Measurements from ENCODE around the gene JAGN1.
A peak's percentile ranks its signal among the peaks of the same experiment; 100 is the strongest.
"Not testable (repeated sequence)": the region's sequence is repeated elsewhere in the genome, so short reads cannot be mapped to it uniquely, and the experiment has no call there.

Gene JAGN1

DNA sequence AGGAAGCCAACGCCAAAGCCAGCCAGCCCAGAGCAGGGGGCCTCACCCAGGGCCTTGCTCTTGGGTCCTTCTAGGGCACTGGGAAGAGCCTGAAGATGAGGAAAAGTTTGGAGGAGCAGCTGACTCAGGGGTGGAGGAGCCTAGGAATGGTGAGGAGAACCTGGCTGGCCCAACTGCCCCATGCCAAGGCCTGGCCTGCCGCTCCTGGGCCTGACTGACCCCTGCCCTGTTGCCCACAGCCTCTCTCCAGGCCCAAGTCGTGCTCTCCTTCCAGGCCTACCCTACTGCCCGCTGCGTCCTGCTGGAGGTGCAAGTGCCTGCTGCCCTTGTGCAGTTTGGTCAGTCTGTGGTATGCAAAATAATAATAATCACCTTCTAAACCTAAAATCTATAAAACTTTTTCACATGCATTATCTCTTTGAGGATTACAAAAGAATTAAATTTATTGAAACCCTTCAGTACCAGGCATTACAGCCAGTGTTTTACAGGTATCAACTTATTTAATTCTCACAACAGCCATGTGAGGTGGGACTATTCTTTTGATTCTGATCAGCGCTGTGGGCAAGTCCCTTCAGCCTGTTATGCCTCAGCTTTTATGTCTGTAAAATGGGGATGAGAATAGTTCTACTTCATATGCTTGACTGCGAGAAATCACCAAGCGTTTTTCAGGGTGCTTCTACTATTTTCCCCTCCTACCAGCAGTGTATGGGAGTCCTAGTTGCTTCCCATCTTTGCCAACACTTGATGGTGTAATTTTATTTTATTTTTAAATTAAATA is 28.0 kb downstream of the JAGN1 start:
- no peak for DNase-seq (ENCODE audit: low spot score)

DNA sequence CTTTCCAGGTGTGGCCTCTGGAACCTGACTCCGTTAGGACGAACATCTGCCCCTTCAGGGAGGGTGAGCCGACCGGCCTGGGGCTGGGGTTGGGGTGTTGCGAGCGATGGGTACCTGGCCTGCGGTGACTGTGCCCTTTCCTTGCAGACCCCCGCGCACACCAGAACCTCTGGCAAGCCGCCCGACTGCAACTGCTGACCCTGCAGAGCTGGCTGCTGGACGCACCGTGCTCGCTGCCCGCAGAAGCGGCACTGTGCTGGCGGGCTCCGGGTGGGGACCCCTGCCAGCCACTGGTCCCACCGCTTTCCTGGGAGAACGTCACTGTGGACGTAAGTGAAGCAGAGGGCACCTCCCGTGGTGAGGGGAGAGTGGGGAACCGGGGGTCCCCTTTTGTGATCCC is 37.7 kb downstream of the JAGN1 start:
- DNase-seq (ENCODE audit: low spot score), result no peak

DNA sequence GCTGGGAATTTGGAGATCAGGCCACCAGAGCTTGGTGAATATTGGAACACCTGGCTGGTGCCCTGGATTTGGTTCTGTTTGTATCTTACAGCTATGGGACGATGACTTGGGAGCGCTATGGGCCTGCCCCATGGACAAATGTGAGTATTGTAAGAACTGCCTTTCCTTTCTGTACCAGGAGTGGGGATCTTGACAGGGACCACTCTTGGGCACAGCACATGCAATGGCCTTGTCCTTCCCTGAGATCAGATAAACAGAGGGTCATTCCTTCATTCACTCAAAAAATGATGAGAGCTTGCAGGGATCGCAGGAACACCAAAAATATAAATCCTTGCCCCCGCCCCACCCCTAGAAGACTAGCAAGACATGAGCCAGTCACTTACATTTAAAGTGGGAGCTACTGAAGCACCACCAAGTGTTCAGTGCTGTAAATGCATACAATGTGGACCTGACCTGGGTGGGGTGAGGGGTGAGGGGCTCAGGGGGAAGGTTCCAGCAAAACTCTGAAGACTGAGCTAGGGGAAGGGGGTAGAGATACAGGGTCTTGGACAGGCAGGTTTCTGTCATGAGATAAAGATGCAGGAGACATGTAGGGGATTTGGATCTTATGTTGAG is 40.5 kb downstream of the JAGN1 start:
- DNase-seq (ENCODE audit: low spot score), result peak; percentile 91

GRCh38 chr3:9932535-9932842 is 42.1 kb downstream of the JAGN1 start:
- no peak for DNase-seq (ENCODE audit: low spot score)

- peak; percentile 94 for DNase-seq (ENCODE audit: low spot score)
Measured at GRCh38 chr3:9932843-9933560, 42.6 kb downstream of the JAGN1 start.

DNA sequence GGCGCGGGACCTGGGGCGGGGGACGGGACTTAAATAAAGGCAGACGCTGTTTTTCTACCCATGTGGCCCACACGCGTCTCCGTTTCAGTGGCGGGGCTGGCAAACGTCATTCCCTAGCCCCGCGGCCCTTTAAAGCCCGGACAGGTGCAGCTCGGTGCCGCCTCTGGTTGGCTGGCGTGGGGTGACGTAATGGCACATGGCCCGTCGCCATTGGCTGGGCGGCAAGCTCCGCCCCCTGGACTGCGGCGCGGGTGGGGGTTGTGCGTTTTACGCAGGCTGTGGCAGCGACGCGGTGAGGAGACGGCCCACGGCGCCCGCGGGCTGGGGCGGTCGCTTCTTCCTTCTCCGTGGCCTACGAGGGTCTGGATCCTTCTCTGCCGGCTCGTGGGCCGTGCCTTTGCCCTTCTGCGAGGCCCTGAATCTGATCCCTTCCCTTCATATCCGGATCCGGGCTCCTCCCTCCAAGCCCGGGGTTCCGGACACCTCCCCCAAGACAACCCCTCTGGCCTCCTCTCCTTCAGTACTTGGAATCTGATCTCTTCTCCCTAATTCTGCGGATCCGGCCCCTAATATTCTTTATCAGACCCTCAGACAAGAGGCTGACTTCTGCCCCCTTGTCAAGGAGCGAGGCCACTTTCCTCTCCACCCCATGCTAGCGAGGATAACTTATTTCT is 43.3 kb downstream of the JAGN1 start, which contains the start of gene CRELD1:
Gene CRELD1, plus strand, starts transcription at position 274 of the 674 bp plus-strand sequence. CDS start 605 bp downstream, outside the sequence.
- DNase-seq (ENCODE audit: low spot score), result peak; percentile 99

- no peak for DNase-seq (ENCODE audit: low spot score)
Measured at GRCh38 chr3:9934235-9934621, 43.8 kb downstream of the JAGN1 start.

DNA sequence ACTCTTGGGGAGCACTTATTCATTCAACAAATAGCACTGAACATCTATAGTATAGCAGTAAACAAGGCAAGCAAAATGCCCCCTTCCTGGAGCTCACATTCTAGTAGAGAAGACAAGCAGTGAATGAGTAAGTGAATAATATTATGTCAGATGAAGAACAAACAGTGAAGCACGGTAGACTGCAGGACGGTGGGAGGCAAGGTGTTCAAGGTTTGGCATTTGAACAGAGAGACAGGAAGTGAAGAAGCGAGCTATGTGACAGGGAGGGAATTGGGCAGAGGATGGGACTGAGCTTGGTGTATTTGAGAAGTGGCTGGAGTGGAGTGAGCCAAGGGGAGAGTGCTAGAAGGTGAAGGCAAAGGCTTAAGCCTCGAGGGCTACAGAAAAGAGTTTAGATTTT is 44.6 kb downstream of the JAGN1 start:
- no peak for DNase-seq (ENCODE audit: low spot score)

DNA sequence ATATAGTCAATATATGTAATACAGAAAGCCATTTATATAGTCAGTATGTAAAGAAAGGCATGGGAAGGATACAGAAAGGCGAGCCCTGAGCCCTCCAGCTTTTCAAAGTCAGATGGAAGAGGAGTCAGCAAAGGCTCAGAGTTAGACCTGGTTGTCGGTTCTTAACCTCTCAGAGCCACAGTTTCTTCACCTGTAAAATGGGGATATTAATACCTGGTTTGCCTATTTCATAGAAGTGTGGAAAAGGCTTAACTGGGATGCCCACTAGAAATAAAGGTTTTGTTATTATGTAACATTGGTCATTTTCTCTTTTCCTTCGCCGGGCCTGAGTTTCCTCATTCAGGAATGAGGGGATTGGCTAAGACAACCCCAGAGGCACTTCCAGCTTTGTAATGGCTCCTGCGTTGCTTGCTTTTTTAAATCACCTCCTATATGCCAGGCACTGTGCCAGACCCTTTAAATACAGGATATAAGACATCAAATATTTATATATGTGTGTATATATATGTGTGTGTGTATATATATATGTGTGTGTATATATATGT is 45.6 kb downstream of the JAGN1 start:
- no peak for DNase-seq (ENCODE audit: low spot score)

DNA sequence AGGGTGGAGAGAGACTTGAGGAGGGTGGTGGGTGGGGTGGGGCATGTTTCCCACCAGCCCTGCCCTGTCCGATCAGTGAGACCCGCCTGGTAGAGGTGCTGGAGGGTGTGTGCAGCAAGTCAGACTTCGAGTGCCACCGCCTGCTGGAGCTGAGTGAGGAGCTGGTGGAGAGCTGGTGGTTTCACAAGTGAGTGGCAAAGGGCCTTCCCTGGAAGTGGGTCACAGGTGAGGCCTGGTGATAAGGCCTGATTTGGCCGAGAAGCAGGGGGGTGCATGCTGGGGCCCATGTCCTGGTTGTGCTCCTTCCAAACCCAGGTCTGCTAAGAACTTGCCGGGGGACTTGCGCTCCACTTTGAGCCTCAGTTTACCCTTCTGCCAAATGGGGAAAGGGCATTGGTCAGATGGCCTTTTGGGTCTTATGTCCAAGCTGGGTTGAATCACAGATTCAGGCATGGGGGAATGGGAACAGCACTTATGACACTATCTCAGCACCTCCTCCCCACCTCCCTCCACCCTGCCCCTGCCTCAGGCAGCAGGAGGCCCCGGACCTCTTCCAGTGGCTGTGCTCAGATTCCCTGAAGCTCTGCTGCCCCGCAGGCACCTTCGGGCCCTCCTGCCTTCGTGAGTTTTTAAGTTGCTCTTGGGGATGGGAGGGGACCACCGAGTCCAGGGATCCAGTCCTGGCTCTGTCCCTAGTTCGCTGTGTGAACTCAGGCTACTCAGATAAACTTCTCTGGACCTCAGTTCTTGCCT is 47.3 kb downstream of the JAGN1 start:
- no peak for DNase-seq (ENCODE audit: low spot score)

- no peak for DNase-seq (ENCODE audit: low spot score)
Measured at GRCh38 chr3:9938966-9939365, 48.6 kb downstream of the JAGN1 start.

DNA sequence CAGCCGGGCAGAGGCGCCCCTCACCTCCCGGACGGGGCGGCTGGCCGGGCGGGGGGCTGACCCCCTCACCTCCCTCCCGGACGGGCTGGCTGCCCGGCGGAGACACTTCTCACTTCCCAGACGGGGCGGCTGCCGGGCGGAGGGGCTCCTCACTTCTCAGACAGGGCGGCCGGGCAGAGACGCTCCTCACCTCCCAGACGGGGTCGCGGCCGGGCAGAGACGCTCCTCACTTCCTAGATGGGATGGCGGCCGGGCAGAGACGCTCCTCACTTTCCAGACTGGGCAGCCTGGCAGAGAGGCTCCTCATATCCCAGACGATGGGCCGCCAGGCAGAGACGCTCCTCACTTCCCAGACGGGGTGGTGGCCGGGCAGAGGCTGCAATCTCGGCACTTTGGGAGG is 49.5 kb downstream of the JAGN1 start:
- not testable (repeated sequence) for DNase-seq (ENCODE audit: low spot score)

DNA sequence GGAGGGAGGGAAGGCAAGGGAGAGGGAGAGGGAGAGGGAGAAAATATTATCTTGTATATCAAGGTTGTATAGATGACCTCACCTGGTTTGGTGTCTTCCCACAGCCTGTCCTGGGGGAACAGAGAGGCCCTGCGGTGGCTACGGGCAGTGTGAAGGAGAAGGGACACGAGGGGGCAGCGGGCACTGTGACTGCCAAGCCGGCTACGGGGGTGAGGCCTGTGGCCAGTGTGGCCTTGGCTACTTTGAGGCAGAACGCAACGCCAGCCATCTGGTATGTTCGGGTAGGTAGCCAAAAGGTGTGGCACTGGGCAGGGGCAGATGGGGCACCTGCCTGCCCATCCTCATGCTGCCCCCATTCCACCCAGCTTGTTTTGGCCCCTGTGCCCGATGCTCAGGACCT is 50.3 kb downstream of the JAGN1 start:
- DNase-seq (ENCODE audit: low spot score), result no peak

- no peak for DNase-seq (ENCODE audit: low spot score)
Measured at GRCh38 chr3:9942164-9942563, 51.8 kb downstream of the JAGN1 start.

- no peak for DNase-seq (ENCODE audit: low spot score)
Measured at GRCh38 chr3:9942934-9943690, 52.7 kb downstream of the JAGN1 start.
